Right lobe of liver (tissue), 6 donors: Measurements from ENCODE around the gene NPRL2. TPM values are rescaled to one million over a fixed set of nuclear protein-coding genes. Genes with fewer than 3 reads are reported as not detected.
A peak's percentile ranks its signal among the peaks of the same experiment; 100 is the strongest.

Experiments
- ATAC-seq, 4 donors: fragments of 200-7000 bp; cut with Tn5 transposase; one replicate each; pipeline ENCODE4 v1.9.1; 2020; ENCODE audit warnings: mild to moderate bottlenecking in 4 of 4, moderate library complexity in 4 of 4
- DNase-seq, 3 donors: peaks; one replicate each; pipeline ENCODE4 v3.0.0-alpha.2; 2020
- H3K27ac ChIP-seq, 3 donors: fragments of 200-600 bp; one replicate each; pipeline ENCODE4 v1.8.0; 2022
- H3K27me3 ChIP-seq, 2 donors: fragments of 200-600 bp; one replicate each; pipeline ENCODE4 v1.8.0; 2022
- H3K36me3 ChIP-seq, 4 donors: fragments of 200-600 bp; sonication (generic) in 1 of 4; one replicate each; pipeline versions ENCODE4 v1.5.1 to v1.8.0; 2017 to 2022; ENCODE audit warnings: control low read depth in 1 of 4
- H3K4me1 ChIP-seq, 4 donors: fragments of 200-600 bp; sonication (generic) in 1 of 4; one replicate each; pipeline versions ENCODE4 v1.5.1 to v1.8.0; 2017 to 2022; ENCODE audit warnings: control low read depth in 1 of 4
- H3K4me3 ChIP-seq, 3 donors: fragments of 200-600 bp; one replicate each; pipeline ENCODE4 v1.8.0; 2022
- H3K9me3 ChIP-seq, 4 donors: fragments of 200-600 bp; sonication (generic) in 1 of 4; one replicate each; pipeline versions ENCODE4 v1.5.1 to v1.8.0; 2017 to 2022; ENCODE audit warnings: control low read depth in 1 of 4
- CTCF ChIP-seq, 4 donors: fragments of 200-600 bp in 3 of 4; fragments of 450-650 bp in 1 of 4; IDR thresholded peaks; one replicate each; pipeline versions ENCODE4 v1.5.1 to v1.8.0; 2016 to 2022; ENCODE audit warnings: antibody characterized with exemption in 4 of 4, mild to moderate bottlenecking in 2 of 4
- POLR2A ChIP-seq: fragments of 450-650 bp; IDR thresholded peaks from one replicate; pipeline ENCODE4 v1.6.1; 2017; ENCODE audit warnings: antibody characterized with exemption, mild to moderate bottlenecking
- WGBS: methylation state at CpG from one replicate; pipeline ENCODE4 v1.1.6; 2018; ENCODE audit warnings: low coverage, low lambda C conversion rate; ENCODE audit not compliant: insufficient coverage; ENCODE audit errors: missing lambda C conversion rate; 5-methylcytosine and 5-hydroxymethylcytosine counted together
- intact Hi-C, 2 donors: fragments of 100-400 bp; cut with DNase I; formaldehyde crosslinking; loops; one replicate each; pipeline versions ENCODE4 v1.11.2 to v1.14.1; 2022
- total RNA-seq, 6 experiments: library from RNA; depleted of rRNA in 2 of 6; stranded (reverse); fragments of >200 nt in 2 of 6; fragmentation: NEBNext Ultra II Directional in 3 of 6; extraction: Animal tissue kit (Norgen Biotek cat#: 25700) in 3 of 6; gene quantifications; one replicate each; pipeline versions ENCODE4 v1.1.0 to v1.2.4, GENCODE V29; 2016 to 2023
- donor health status: DM: no; HTN: yes; CAD: no.
- donor health status: DM: no; HTN: no; CAD: no.
- donor health status: DM: no; HTN: no; CAD: no.
- donor health status: DM: no; HTN: yes; CAD: no.
- donor health status: DM: no; HTN: yes; CAD: no.

NPRL2 gene
- total RNA-seq, 6 experiments from 2014 or later: 10.6 to 18.3 (median 14.4) TPM

DNA sequence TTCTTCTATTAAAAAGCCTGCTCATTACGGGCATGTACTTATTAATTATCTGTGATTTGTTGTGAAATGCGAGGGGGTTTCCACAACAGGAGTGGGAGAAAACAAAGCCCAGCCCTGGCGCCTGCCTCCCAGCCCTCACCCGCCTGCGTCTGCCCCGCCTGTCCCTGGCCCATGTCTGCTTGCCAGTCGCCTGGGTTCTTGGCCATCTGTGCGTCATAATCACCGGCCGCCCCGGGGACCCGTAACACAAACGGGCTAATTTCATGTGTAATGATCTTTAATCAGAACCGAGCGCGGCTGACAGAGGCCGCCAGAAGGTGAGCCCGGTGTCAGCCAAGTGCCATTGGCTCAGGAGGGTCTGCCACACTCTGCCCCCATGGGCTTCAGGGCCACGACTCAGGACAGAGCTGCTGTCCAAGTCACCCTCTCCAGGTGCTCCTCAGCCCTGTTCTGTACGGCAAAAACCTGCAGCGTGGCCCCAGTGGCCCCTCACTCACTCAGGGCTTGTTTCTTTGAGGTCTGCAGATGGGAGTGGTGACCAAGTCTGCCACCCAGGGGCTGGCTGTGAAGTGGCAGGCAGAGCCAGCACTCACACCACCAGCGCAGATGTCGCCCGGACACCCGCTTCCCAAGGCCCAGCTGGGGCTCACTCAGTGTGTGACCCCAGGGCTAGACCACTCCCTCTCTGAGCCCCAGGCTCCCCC lies 37.6 kb upstream of the NPRL2 start:
- no peaks in the 10 kb centered on the region for H3K27me3 ChIP-seq
- no peak overlapping the region for H3K27ac ChIP-seq
- WGBS: 51% methylated on average over 3 of the region's 25 CpGs
- no peaks in the 10 kb centered on the region for H3K4me1 ChIP-seq
- H3K4me3 ChIP-seq: no peak overlapping the region
- intact Hi-C loops: no loop called here
- no peaks in the 10 kb centered on the region for H3K36me3 ChIP-seq
- DNase-seq: no peak
- TF ChIP-seq POLR2A (no peak), CTCF (IDR thresholded peaks at IDR 0.05) (peak in 1 of 4 donors; percentile 7)
- H3K9me3 ChIP-seq: no peaks in the 10 kb centered on the region
- ATAC-seq: peak in 1 of 4 donors; percentile 14

- TF ChIP-seq POLR2A: no peak
- TF ChIP-seq CTCF (IDR thresholded peaks at IDR 0.05): no peak
- H3K4me3 ChIP-seq: no peak overlapping the region
- H3K4me1 ChIP-seq: no peaks in the 10 kb centered on the region
- no peaks in the 10 kb centered on the region for H3K27me3 ChIP-seq
- no peaks in the 10 kb centered on the region for H3K9me3 ChIP-seq
- H3K27ac ChIP-seq: no peak overlapping the region
- ATAC-seq (no peak), DNase-seq (no peak)
- WGBS: 70% methylated on average over 5 of the region's 13 CpGs
- intact Hi-C loops: no loop called here
- no peaks in the 10 kb centered on the region for H3K36me3 ChIP-seq
Measured at GRCh38 chr3:50385754-50386153, 35.2 kb upstream of the NPRL2 start.

DNA sequence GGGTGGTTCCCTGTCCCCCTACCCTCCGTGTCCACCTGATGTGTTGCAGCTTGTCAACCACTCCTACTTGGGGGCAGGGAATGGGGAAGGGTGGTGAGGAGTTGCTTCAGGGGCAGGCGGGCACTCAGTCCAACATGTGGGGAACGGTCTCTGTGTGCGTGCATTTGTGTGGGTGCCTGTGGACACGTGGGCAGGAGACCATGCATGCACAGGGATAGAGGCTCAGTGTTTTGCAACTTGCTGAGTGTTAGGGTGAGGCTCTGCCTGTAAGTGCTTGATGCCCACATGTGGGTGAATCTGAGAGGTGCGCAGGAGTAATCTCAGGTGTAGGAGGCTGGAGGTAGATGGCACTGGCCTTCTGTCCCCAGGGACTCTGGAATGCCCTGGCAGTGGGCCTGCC lies 33.2 kb upstream of the NPRL2 start:
- intact Hi-C loops: no loop called here

DNA sequence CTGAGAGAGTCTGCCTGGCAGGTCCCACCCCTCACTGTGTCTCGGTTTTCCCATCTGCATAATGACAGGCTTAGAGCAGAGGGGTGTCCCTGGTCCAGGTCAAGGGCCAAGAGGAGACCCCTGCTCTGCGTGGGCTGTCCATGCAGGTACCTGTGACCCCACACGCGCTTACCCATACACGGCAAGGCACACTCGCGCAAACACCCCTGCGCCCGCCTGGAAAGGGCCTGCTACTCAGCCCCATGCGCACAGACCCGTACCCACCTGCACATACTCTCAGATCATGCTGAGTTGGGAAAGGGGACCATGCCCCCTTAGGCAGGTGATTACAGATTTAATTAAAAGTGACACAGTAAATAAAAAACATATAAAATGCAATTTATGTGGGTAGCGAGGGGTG lies 32.1 kb upstream of the NPRL2 start:
- H3K4me1 ChIP-seq: no peaks in the 10 kb centered on the region
- H3K36me3 ChIP-seq: no peaks in the 10 kb centered on the region
- no peak for ATAC-seq
- H3K27ac ChIP-seq: no peak overlapping the region
- intact Hi-C loops: no loop called here
- 95% methylated on average over 11 of the region's 12 CpGs for WGBS
- no peak overlapping the region for H3K4me3 ChIP-seq
- DNase-seq: no peak
- H3K27me3 ChIP-seq: no peaks in the 10 kb centered on the region
- H3K9me3 ChIP-seq: no peaks in the 10 kb centered on the region
- TF ChIP-seq POLR2A (no peak), CTCF (IDR thresholded peaks at IDR 0.05) (no peak)

More for the DNA sequence above, 33.2 kb upstream of the NPRL2 start:
- no peaks in the 10 kb centered on the region for H3K4me1 ChIP-seq
- no peaks in the 10 kb centered on the region for H3K9me3 ChIP-seq
- DNase-seq (no peak), ATAC-seq (no peak)
- no peak overlapping the region for H3K4me3 ChIP-seq
- H3K36me3 ChIP-seq: no peaks in the 10 kb centered on the region
- H3K27ac ChIP-seq: no peak overlapping the region
- TF ChIP-seq POLR2A (no peak), CTCF (IDR thresholded peaks at IDR 0.05) (no peak)
- H3K27me3 ChIP-seq: no peaks in the 10 kb centered on the region
- WGBS: 40% methylated on average over 1 of the region's 6 CpGs
